HCT116 (cell line): ENCODE data around the gene MGAM2. TPM values are rescaled to one million over a fixed set of nuclear protein-coding genes. Genes with fewer than 3 reads are reported as not detected.
A peak's percentile ranks its signal among the peaks of the same experiment; 100 is the strongest.

Experiments used
- ATAC-seq: fragments of 200-7000 bp; cut with Tn5 transposase; 2 replicates; pipeline ENCODE4 v1.9.1; 2020; ENCODE audit warnings: mild to moderate bottlenecking, moderate library complexity
- BruUV-seq: library from RNA; stranded (reverse); fragments of 400-500 nt; replicated peaks from 2 replicates; lab custom pipeline; 2021; lab: Mats Ljungman, UMichigan
- CTCF ChIA-PET: fragments of 300-600 bp; sonication (Branson Sonifier 250); formaldehyde crosslinking; loops from one replicate; lab custom pipeline; 2021; ENCODE audit warnings: antibody characterized with exemption; lab: Charles Lee
- POLR2A ChIA-PET: fragments of 300-600, 350-600 bp; sonication (Branson Sonifier 250); formaldehyde crosslinking; loops from one replicate; lab custom pipeline; 2021; ENCODE audit warnings: antibody characterized with exemption; lab: Charles Lee
- RAD21 ChIA-PET, 2 experiments: fragments of 300-600 bp; sonication (Branson Sonifier 250); formaldehyde crosslinking; loops; one replicate each; lab custom pipeline; 2023; ENCODE audit warnings: low total read pairs in 2 of 2; ENCODE audit not compliant: uncharacterized antibody in 2 of 2, unreplicated experiment in 2 of 2, low non-redundant PET in 1 of 2; lab: Charles Lee
- DNase-seq: peaks from one replicate; pipeline ENCODE4 v3.0.0-alpha.2; 2010; ENCODE audit warnings: low read depth, low spot score
- H2AFZ ChIP-seq: fragments of 200-600 bp; shearing (Covaris generic), sonication (generic); 2 replicates; pipeline ENCODE4 v1.6.1; 2017; ENCODE audit warnings: low read depth, mixed run types, mixed read lengths, antibody characterized with exemption, low read length; ENCODE audit not compliant: poor library complexity, severe bottlenecking
- H3K27ac ChIP-seq: 2 replicates; pipeline ENCODE4 v1.5.1; 2012; ENCODE audit warnings: low read depth, low read length
- H3K27me3 ChIP-seq: fragments of 200-600 bp; sonication (generic); 2 replicates; pipeline ENCODE4 v1.6.1; 2016; ENCODE audit warnings: mixed run types, low read length, mixed read lengths; ENCODE audit not compliant: insufficient read depth
- H3K36me3 ChIP-seq, 2 experiments: fragments of 200-500 bp in 1 of 2; fragments of 200-600 bp in 1 of 2; sonication (Bioruptor generic) in 1 of 2; sonication (generic) in 1 of 2; 2 replicates each; pipeline versions ENCODE4 v1.5.1 to v1.6.1; 2014 to 2016; ENCODE audit warnings: low read length in 2 of 2, inconsistent platforms in 1 of 2, mixed read lengths in 1 of 2, mixed run types in 1 of 2; ENCODE audit not compliant: insufficient read depth in 2 of 2, control insufficient read depth in 1 of 2
- H3K4me1 ChIP-seq, 2 experiments: fragments of 200-600 bp in 1 of 2; sonication (generic) in 1 of 2; 2 replicates each; pipeline versions ENCODE4 v1.5.1 to v1.6.1; 2012 to 2017; ENCODE audit warnings: low read length in 2 of 2, inconsistent platforms in 1 of 2, mild to moderate bottlenecking in 1 of 2, mixed read lengths in 1 of 2, mixed run types in 1 of 2, moderate library complexity in 1 of 2; ENCODE audit not compliant: insufficient read depth in 2 of 2, control insufficient read depth in 1 of 2
- H3K4me2 ChIP-seq: fragments of 200-600 bp; sonication (generic); 2 replicates; pipeline ENCODE4 v1.6.1; 2017; ENCODE audit warnings: mixed run types, low read length, mixed read lengths
- H3K4me3 ChIP-seq, 2 experiments: fragments of 200-600 bp in 1 of 2; sonication (generic) in 1 of 2; replicated peaks in 1 of 2; 2 replicates each; pipeline ENCODE4 v1.5.1; 2011 to 2016; ENCODE audit warnings: low read length in 2 of 2, control low read depth in 1 of 2, low read depth in 1 of 2, mild to moderate bottlenecking in 1 of 2, mixed read lengths in 1 of 2, mixed run types in 1 of 2
- H3K79me2 ChIP-seq: fragments of 200-600 bp; sonication (generic); 2 replicates; pipeline ENCODE4 v1.6.1; 2017; ENCODE audit warnings: mild to moderate bottlenecking, mixed run types, low read length, moderate library complexity, mixed read lengths; ENCODE audit not compliant: insufficient read depth
- H3K9ac ChIP-seq: fragments of 200-600 bp; sonication (generic); 2 replicates; pipeline ENCODE4 v1.6.1; 2016; ENCODE audit warnings: low read length, mixed read lengths
- H3K9me2 ChIP-seq: fragments of 200-600 bp; sonication (generic), shearing (Covaris generic); 2 replicates; pipeline ENCODE4 v1.6.1; 2017; ENCODE audit warnings: mixed run types, mild to moderate bottlenecking, moderate library complexity; ENCODE audit not compliant: insufficient read depth
- H3K9me3 ChIP-seq, 2 experiments: fragments of 200-500 bp in 1 of 2; fragments of 200-600 bp in 1 of 2; sonication (Bioruptor generic) in 1 of 2; sonication (generic) in 1 of 2; 2 replicates each; pipeline ENCODE4 v1.6.1; 2014 to 2017; ENCODE audit warnings: low read length in 2 of 2, mixed read lengths in 2 of 2, inconsistent platforms in 1 of 2, low read depth in 1 of 2, mild to moderate bottlenecking in 1 of 2, mixed run types in 1 of 2, moderate library complexity in 1 of 2; ENCODE audit not compliant: control insufficient read depth in 1 of 2, insufficient read depth in 1 of 2
- H4K20me1 ChIP-seq: fragments of 200-600 bp; sonication (generic), shearing (Covaris generic); 2 replicates; pipeline ENCODE4 v1.6.1; 2017; ENCODE audit warnings: mixed run types, mild to moderate bottlenecking, moderate library complexity; ENCODE audit not compliant: insufficient read depth
- ATF3 ChIP-seq: IDR thresholded peaks from 2 replicates; pipeline ENCODE4 v1.6.1; 2012
- CBX3 ChIP-seq: IDR thresholded peaks from 2 replicates; pipeline ENCODE4 v1.6.1; 2012; ENCODE audit warnings: low read depth
- CEBPB ChIP-seq: IDR thresholded peaks from 2 replicates; pipeline ENCODE4 v1.6.1; 2012; ENCODE audit warnings: low read depth
- CTCF ChIP-seq, 3 experiments: fragments of 200-600 bp in 1 of 3; sonication (generic) in 1 of 3; IDR thresholded peaks in 2 of 3; conservative IDR thresholded peaks in 1 of 3; 2 replicates each; pipeline ENCODE4 v1.5.1; 2012 to 2017; ENCODE audit warnings: low read depth in 2 of 3, low read length in 2 of 3, antibody characterized with exemption in 1 of 3, borderline replicate concordance in 1 of 3, control low read depth in 1 of 3, mild to moderate bottlenecking in 1 of 3, mixed read lengths in 1 of 3, mixed run types in 1 of 3, moderate library complexity in 1 of 3; ENCODE audit not compliant: insufficient read depth in 1 of 3
- EGR1 ChIP-seq: IDR thresholded peaks from 2 replicates; pipeline ENCODE4 v1.6.1; 2012; ENCODE audit warnings: low read depth
- ELF1 ChIP-seq: IDR thresholded peaks from 2 replicates; pipeline ENCODE4 v1.6.1; 2012; ENCODE audit warnings: low read depth, borderline replicate concordance
- EZH2 ChIP-seq: fragments of 200-600 bp; sonication (generic); IDR thresholded peaks from 2 replicates; pipeline ENCODE4 v1.6.1; 2017; ENCODE audit warnings: antibody characterized with exemption, mixed run types
- EZH2phosphoT487 ChIP-seq: fragments of 200-600 bp; IDR thresholded peaks from 2 replicates; pipeline ENCODE4 v1.6.1; 2018; ENCODE audit warnings: antibody characterized with exemption, borderline replicate concordance
- POLR2A ChIP-seq: IDR thresholded peaks from 2 replicates; pipeline ENCODE4 v1.7.0; 2011; ENCODE audit warnings: borderline replicate concordance; ENCODE audit not compliant: insufficient read depth, insufficient read length; ENCODE audit errors: extremely low read depth
- POLR2AphosphoS5 ChIP-seq: IDR thresholded peaks from 2 replicates; pipeline ENCODE4 v1.6.1; 2011; ENCODE audit warnings: mild to moderate bottlenecking, low read depth, low read length, moderate library complexity
- RAD21 ChIP-seq: IDR thresholded peaks from 2 replicates; pipeline ENCODE4 v1.6.1; 2012; ENCODE audit warnings: low read depth, mild to moderate bottlenecking
- SIN3A ChIP-seq: IDR thresholded peaks from 2 replicates; pipeline ENCODE4 v1.6.1; 2012; ENCODE audit warnings: low read depth
- SP1 ChIP-seq: IDR thresholded peaks from 2 replicates; pipeline ENCODE4 v1.6.1; 2012; ENCODE audit warnings: low read depth
- SRF ChIP-seq: IDR thresholded peaks from 2 replicates; pipeline ENCODE4 v1.6.1; 2012; ENCODE audit warnings: low read depth
- TCF7L2 ChIP-seq: IDR thresholded peaks from 2 replicates; pipeline ENCODE4 v1.7.0; 2011; ENCODE audit warnings: borderline replicate concordance, inconsistent platforms; ENCODE audit not compliant: insufficient read depth, insufficient read length; ENCODE audit errors: extremely low read depth
- YY1 ChIP-seq: IDR thresholded peaks from 2 replicates; pipeline ENCODE4 v1.6.1; 2011; ENCODE audit warnings: low read length, low read depth, moderate library complexity, mild to moderate bottlenecking; ENCODE audit not compliant: insufficient replicate concordance; ENCODE audit errors: extremely low read depth
- ZBTB33 ChIP-seq: IDR thresholded peaks from 2 replicates; pipeline ENCODE4 v1.6.1; 2011; ENCODE audit warnings: mild to moderate bottlenecking, low read length, moderate library complexity; ENCODE audit not compliant: insufficient replicate concordance; ENCODE audit errors: extremely low read depth
- ZFX ChIP-seq: fragments of 450-650 bp; IDR thresholded peaks from 2 replicates; pipeline ENCODE4 v1.6.1; 2017
- ZNF274 ChIP-seq: fragments of 200-500 bp; sonication (Bioruptor generic); IDR thresholded peaks from 2 replicates; pipeline ENCODE4 v1.6.1; 2014; ENCODE audit warnings: mild to moderate bottlenecking, low read depth, low read length, inconsistent platforms
- intact Hi-C: fragments of 100-400 bp; cut with micrococcal nuclease; formaldehyde crosslinking; loops from 2 replicates; pipeline ENCODE4 v1.10.0; 2022
- total RNA-seq: library from RNA; stranded (reverse); gene quantifications from one replicate; pipeline ENCODE4 v1.2.1, GENCODE V29; 2021; ENCODE audit not compliant: unreplicated experiment
- TF ChIP-seq, protein P1 (sequence below): IDR thresholded peaks from 2 replicates; pipeline ENCODE4 v1.6.1; 2012
- TF ChIP-seq, protein P2 (sequence below): IDR thresholded peaks from 2 replicates; pipeline ENCODE4 v1.6.1; 2012; ENCODE audit warnings: low read depth

MGAM2 gene
- total RNA-seq, 1 experiment from 2014 or later: 0.05 TPM

DNA sequence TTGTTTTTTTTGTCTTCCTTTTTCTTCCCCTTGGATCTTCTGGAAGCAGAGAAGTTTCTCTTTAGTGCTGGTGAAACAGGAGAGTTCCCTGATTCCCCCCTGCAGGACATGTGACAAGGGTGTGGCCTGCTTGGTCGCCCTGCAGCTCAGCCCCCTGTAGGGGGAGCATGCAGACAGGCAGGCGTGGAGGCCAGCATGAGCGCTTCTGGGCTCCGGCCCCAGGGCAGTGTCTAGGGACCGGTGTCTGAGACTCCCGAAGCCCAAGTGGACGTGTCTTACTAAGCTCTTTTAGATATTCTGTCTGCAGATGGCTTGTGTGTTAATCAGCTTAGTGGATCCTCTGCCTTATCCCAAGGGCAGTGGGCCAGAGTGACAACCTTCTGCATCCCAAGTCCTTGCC, 120.2 kb downstream of the MGAM2 start:
- H3K4me1 ChIP-seq: peaks cover 4 to 8% of the 10 kb centered on the region in 2 experiments; a peak in 3 of 4 replicates
- DNase-seq: peak; percentile 46
- H3K36me3 ChIP-seq: no peaks in the 10 kb centered on the region
- H3K9ac ChIP-seq: no peak overlapping the region
- intact Hi-C loops: no loop called here
- peak overlapping the region; percentile 73 for H2AFZ ChIP-seq
- POLR2A ChIA-PET: no interaction called here
- no TSS peak for BruUV-seq
- H3K4me2 ChIP-seq: peak overlapping the region; percentile 43; the same call in 1 of the 2 replicates
- H3K27ac ChIP-seq: no peak overlapping the region
- RAD21 ChIA-PET: no interaction called here
- H3K4me3 ChIP-seq: no peak overlapping the region
- no peaks in the 10 kb centered on the region for H4K20me1 ChIP-seq
- H3K79me2 ChIP-seq: no peaks in the 10 kb centered on the region
- H3K9me2 ChIP-seq: no peaks in the 10 kb centered on the region
- H3K27me3 ChIP-seq: peaks cover 8% of the 10 kb centered on the region; the same call in 1 of the 2 replicates
- H3K9me3 ChIP-seq: no peaks in the 10 kb centered on the region
- ATAC-seq: peak; percentile 100
- CTCF ChIA-PET: interaction anchor here (1.9 kb wide), 1 partner anchor 69 kb away, joined by 7 read pairs; no protein-coding TSS in a partner anchor
- TF ChIP-seq EZH2phosphoT487 (no peak), SIN3A (no peak), YY1 (no peak), CBX3 (no peak), SP1 (no peak), CEBPB (no peak), ZNF274 (no peak), POLR2AphosphoS5 (no peak), RAD21 (peak; percentile 33; the same call in 1 of the 2 replicates), POLR2A (no peak), ZFX (no peak), ELF1 (no peak), EZH2 (no peak), CTCF (IDR thresholded peaks at IDR 0.05 in 2 of 3, conservative IDR thresholded peaks at IDR 0.05 in 1 of 3; ENCODE audit: borderline replicate concordance in 1 of 3, insufficient read depth in 1 of 3, low read depth in 2 of 3, low read length in 2 of 3) (peak in 2 of 3 experiments; percentile 53 to 59; a peak in 4 of 6 replicates), EGR1 (no peak), TCF7L2 (no peak), SRF (no peak), ZBTB33 (no peak), ATF3 (no peak)
- TF ChIP-seq, protein P1, sequence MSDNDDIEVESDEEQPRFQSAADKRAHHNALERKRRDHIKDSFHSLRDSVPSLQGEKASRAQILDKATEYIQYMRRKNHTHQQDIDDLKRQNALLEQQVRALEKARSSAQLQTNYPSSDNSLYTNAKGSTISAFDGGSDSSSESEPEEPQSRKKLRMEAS: peak; percentile 59
- TF ChIP-seq, protein P2, sequence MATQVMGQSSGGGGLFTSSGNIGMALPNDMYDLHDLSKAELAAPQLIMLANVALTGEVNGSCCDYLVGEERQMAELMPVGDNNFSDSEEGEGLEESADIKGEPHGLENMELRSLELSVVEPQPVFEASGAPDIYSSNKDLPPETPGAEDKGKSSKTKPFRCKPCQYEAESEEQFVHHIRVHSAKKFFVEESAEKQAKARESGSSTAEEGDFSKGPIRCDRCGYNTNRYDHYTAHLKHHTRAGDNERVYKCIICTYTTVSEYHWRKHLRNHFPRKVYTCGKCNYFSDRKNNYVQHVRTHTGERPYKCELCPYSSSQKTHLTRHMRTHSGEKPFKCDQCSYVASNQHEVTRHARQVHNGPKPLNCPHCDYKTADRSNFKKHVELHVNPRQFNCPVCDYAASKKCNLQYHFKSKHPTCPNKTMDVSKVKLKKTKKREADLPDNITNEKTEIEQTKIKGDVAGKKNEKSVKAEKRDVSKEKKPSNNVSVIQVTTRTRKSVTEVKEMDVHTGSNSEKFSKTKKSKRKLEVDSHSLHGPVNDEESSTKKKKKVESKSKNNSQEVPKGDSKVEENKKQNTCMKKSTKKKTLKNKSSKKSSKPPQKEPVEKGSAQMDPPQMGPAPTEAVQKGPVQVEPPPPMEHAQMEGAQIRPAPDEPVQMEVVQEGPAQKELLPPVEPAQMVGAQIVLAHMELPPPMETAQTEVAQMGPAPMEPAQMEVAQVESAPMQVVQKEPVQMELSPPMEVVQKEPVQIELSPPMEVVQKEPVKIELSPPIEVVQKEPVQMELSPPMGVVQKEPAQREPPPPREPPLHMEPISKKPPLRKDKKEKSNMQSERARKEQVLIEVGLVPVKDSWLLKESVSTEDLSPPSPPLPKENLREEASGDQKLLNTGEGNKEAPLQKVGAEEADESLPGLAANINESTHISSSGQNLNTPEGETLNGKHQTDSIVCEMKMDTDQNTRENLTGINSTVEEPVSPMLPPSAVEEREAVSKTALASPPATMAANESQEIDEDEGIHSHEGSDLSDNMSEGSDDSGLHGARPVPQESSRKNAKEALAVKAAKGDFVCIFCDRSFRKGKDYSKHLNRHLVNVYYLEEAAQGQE: no peak
